GM18858 (cell line): Measurements from ENCODE around the gene FAM149A.

Source experiments
- ATAC-seq: cut with Tn5 transposase; IDR thresholded peaks from one replicate; pipeline ENCODE4 v1.9.1; 2021; ENCODE audit not compliant: unreplicated experiment

FAM149A gene

GRCh38 chr4:186104890-186105646 is 564 bp downstream of the FAM149A start:
- ATAC-seq: peak; percentile 18

GRCh38 chr4:186105647-186106321 is 1.3 kb downstream of the FAM149A start:
- no peak for ATAC-seq

- ATAC-seq: no peak
Observed at GRCh38 chr4:186107947-186108346, 3.4 kb downstream of the FAM149A start.

- ATAC-seq: no peak
Observed at GRCh38 chr4:186108391-186108790, 3.9 kb downstream of the FAM149A start.

- ATAC-seq: no peak
Observed at GRCh38 chr4:186109245-186109644, 4.7 kb downstream of the FAM149A start.

- ATAC-seq: no peak
Observed at GRCh38 chr4:186116697-186117096, 12.2 kb downstream of the FAM149A start.

GRCh38 chr4:186118582-186118981 is 14.1 kb downstream of the FAM149A start:
- no peak for ATAC-seq

GRCh38 chr4:186121057-186121456 is 16.6 kb downstream of the FAM149A start:
- ATAC-seq: no peak

- no peak for ATAC-seq
Observed at GRCh38 chr4:186128842-186129241, 24.3 kb downstream of the FAM149A start.

- ATAC-seq: no peak
Observed at GRCh38 chr4:186131935-186132334, 27.4 kb downstream of the FAM149A start.

GRCh38 chr4:186132577-186133242 is 28.2 kb downstream of the FAM149A start:
- no peak for ATAC-seq

- peak; percentile 100 for ATAC-seq
Observed at GRCh38 chr4:186134257-186134656, 29.8 kb downstream of the FAM149A start.

GRCh38 chr4:186134861-186135260 is 30.4 kb downstream of the FAM149A start:
- ATAC-seq: no peak

GRCh38 chr4:186137196-186137794 is 32.8 kb downstream of the FAM149A start:
- ATAC-seq: no peak

- no peak for ATAC-seq
Observed at GRCh38 chr4:186144198-186144945, 39.9 kb downstream of the FAM149A start.

GRCh38 chr4:186144946-186145569 is 40.6 kb downstream of the FAM149A start:
- no peak for ATAC-seq

GRCh38 chr4:186146458-186146857 is 42.0 kb downstream of the FAM149A start:
- ATAC-seq: no peak

- ATAC-seq: no peak
Observed at GRCh38 chr4:186148336-186148975, 44.0 kb downstream of the FAM149A start.

- no peak for ATAC-seq
Observed at GRCh38 chr4:186149872-186150271, 45.4 kb downstream of the FAM149A start.

GRCh38 chr4:186150926-186151325 is 46.4 kb downstream of the FAM149A start:
- no peak for ATAC-seq
